ENCODE data around the gene IL22RA2. TPM values are rescaled to one million over a fixed set of nuclear protein-coding genes. Genes with fewer than 3 reads are reported as not detected.

IL22RA2 gene
- total RNA-seq, 1 experiment from 2014 or later = not detected

DNA sequence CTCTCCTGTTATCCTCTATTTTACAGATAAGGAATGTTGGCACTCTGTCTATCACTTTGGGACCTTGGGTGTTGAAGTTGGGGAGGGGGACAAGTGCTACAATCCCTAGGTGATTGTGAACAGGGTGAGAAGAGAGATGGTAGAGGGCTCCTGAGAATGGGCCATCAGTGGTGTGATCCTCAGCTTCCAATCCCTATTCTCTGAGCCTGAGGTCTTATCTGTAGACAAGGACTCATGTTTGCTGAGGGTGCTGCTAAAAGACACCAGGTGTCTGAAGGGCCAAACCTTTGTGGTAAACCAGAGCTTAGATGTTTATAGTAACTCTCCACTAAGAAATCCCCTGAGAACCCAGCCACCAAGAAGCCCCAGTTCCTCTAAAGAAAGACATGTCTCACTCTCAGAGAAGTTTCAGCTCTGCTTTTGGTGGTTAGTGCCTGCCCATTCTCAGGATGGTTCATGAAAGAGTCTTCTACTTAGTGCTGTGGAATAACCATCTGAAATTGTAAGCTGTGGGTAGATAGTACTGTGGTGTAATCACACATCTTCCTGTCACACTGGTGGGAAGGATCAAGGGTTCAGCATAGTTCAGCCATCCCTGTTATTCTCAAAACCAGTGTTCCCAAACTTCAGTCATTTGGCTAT, 70.5 kb downstream of the IL22RA2 start:
- H4K20me1 ChIP-seq (ENCODE audit: control insufficient read depth, insufficient read depth, insufficient read length) = no peaks in the 10 kb centered on the region
- Mint-ChIP-seq H3K4me1 (peaks cover 20 to 22% of the 10 kb centered on the region in 2 experiments), H3K4me3 (no peak overlapping the region), H3K27me3 (ENCODE audit: low read depth) (no peaks in the 10 kb centered on the region), H3K27ac (no peak overlapping the region), H3K9me3 (peaks cover 13 to 21% of the 10 kb centered on the region in 2 experiments), H3K36me3 (ENCODE audit: insufficient read depth in 1 of 3, low read depth in 3 of 3) (peaks cover 1 to 23% (median 5%) of the 10 kb centered on the region in 3 experiments; a peak in 5 of 7 replicates)
- H3K9ac ChIP-seq (ENCODE audit: extremely low read depth, insufficient read length, low read length) = no peak overlapping the region
- H2BK20ac ChIP-seq (ENCODE audit: low read depth, low read length, poor library complexity, severe bottlenecking) = no peak overlapping the region
- H3T11ph ChIP-seq (ENCODE audit: low read length) = no peak overlapping the region
- no peak overlapping the region for H2BK12ac ChIP-seq (ENCODE audit: insufficient read length, low read depth, low read length)
- no peak overlapping the region for H4K91ac ChIP-seq (ENCODE audit: insufficient read length, low read depth, low read length)
- H3K4ac ChIP-seq (ENCODE audit: low read depth, low read length) = no peak overlapping the region
- no peak overlapping the region for H2BK120ac ChIP-seq (ENCODE audit: low read depth, low read length, poor library complexity, severe bottlenecking)
- H3K79me1 ChIP-seq (ENCODE audit: insufficient read depth, low read depth, low read length, poor library complexity, severe bottlenecking) = no peaks in the 10 kb centered on the region
- H3K56ac ChIP-seq (ENCODE audit: insufficient read length, low read depth, low read length) = no peak overlapping the region
- no peak overlapping the region for H2AFZ ChIP-seq (ENCODE audit: low read length)
- TF ChIP-seq, protein P1, sequence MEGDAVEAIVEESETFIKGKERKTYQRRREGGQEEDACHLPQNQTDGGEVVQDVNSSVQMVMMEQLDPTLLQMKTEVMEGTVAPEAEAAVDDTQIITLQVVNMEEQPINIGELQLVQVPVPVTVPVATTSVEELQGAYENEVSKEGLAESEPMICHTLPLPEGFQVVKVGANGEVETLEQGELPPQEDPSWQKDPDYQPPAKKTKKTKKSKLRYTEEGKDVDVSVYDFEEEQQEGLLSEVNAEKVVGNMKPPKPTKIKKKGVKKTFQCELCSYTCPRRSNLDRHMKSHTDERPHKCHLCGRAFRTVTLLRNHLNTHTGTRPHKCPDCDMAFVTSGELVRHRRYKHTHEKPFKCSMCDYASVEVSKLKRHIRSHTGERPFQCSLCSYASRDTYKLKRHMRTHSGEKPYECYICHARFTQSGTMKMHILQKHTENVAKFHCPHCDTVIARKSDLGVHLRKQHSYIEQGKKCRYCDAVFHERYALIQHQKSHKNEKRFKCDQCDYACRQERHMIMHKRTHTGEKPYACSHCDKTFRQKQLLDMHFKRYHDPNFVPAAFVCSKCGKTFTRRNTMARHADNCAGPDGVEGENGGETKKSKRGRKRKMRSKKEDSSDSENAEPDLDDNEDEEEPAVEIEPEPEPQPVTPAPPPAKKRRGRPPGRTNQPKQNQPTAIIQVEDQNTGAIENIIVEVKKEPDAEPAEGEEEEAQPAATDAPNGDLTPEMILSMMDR (conservative IDR thresholded peaks at IDR 0.05) = no peak
- no peak overlapping the region for H2AK5ac ChIP-seq (ENCODE audit: insufficient read length, low read length)
- H3K4me1 ChIP-seq (ENCODE audit: insufficient read depth, low read length) = no peaks in the 10 kb centered on the region; the same call in 1 of the 2 replicates
- no peaks in the 10 kb centered on the region; the same call in 1 of the 2 replicates for H3K27me3 ChIP-seq (ENCODE audit: insufficient read depth, low read length)
- no peak overlapping the region for H3K23ac ChIP-seq (ENCODE audit: insufficient read length, low read depth, low read length)
- H3K23me2 ChIP-seq (ENCODE audit: insufficient read length, low read depth, low read length, poor library complexity, severe bottlenecking) = no peaks in the 10 kb centered on the region
- no peak overlapping the region for H3K27ac ChIP-seq (ENCODE audit: insufficient read length, low read depth, low read length)
- H3K14ac ChIP-seq (ENCODE audit: insufficient read depth, low read length) = no peak overlapping the region
- H2BK15ac ChIP-seq (ENCODE audit: low read depth, low read length) = no peak overlapping the region
- no peak overlapping the region for H3K4me2 ChIP-seq (ENCODE audit: insufficient read depth, insufficient read length, low read length)
- H3K79me2 ChIP-seq (ENCODE audit: insufficient read depth, low read length) = no peaks in the 10 kb centered on the region
- no peak overlapping the region for H2BK5ac ChIP-seq (ENCODE audit: insufficient read length, low read length)
- DNase-seq = no peak
- H4K8ac ChIP-seq (replicated peaks; ENCODE audit: insufficient read length, low read depth, low read length) = no peak overlapping the region
- H4K5ac ChIP-seq (ENCODE audit: insufficient read length, low read depth, low read length) = no peak overlapping the region
- no peak overlapping the region for H3K18ac ChIP-seq (ENCODE audit: insufficient read length, low read depth, low read length)
- peaks cover 10% of the 10 kb centered on the region for H3K9me3 ChIP-seq (ENCODE audit: control insufficient read depth, low read depth, low read length)
